GM12872 (cell line): ENCODE data around the gene KLHDC1.

Source experiments
- TF ChIP-seq, protein P1 (sequence below): IDR thresholded peaks from 3 replicates; pipeline ENCODE4 v1.5.1; 2011; ENCODE audit warnings: low read depth, mild to moderate bottlenecking, low read length, moderate library complexity; ENCODE audit not compliant: insufficient read depth

KLHDC1 gene

DNA sequence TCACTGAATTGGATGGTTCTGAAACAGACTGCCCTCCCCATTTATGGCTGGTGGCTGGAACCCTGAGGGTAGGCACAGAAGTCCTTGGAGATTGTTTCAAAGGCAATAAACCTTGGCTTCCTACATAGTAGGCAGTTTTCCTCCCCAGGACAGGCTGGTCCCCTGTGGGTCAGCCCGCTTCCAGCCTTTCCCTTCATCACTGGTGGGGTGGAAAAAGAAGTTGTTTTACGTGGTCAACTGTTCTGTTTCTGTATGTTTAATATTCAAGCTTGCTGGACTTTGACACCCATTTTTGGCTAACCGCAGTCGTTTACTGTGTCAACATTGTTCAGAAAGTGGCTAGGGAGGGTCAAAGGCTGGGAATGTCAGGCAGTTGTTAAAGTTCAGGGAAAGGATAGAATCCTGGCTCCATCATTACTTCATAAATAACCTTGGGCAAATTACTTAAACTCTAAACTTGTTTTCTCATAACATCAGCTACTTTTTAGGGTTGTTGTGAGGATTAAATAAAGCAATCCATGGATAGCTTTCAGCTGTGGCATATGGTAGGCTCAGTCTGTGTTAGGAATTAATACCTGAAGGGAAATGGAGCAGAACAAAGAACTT lies 77.4 kb downstream of the KLHDC1 start:
- TF ChIP-seq, protein P1, sequence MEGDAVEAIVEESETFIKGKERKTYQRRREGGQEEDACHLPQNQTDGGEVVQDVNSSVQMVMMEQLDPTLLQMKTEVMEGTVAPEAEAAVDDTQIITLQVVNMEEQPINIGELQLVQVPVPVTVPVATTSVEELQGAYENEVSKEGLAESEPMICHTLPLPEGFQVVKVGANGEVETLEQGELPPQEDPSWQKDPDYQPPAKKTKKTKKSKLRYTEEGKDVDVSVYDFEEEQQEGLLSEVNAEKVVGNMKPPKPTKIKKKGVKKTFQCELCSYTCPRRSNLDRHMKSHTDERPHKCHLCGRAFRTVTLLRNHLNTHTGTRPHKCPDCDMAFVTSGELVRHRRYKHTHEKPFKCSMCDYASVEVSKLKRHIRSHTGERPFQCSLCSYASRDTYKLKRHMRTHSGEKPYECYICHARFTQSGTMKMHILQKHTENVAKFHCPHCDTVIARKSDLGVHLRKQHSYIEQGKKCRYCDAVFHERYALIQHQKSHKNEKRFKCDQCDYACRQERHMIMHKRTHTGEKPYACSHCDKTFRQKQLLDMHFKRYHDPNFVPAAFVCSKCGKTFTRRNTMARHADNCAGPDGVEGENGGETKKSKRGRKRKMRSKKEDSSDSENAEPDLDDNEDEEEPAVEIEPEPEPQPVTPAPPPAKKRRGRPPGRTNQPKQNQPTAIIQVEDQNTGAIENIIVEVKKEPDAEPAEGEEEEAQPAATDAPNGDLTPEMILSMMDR: no peak

- TF ChIP-seq, protein P1: no peak
Measured at GRCh38 chr14:49774106-49774505, 81.2 kb downstream of the KLHDC1 start.

DNA sequence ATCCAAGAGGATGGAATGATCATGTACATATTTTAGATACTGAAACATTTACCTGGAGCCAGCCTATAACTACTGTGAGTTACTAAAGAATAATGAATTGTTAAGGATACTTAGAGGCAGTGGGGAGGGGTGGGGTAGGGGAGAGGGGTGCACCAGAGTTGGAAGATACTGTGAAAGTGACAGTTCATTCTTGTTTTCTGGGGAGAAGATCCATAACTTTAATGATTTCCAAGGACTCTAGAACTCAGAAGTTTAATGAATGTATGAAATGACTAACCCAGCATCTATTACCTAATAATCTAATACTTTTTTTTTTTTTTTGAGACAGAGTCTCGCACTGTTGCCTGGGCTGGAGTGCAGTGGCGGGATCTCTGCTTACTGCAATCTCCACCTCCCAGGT lies 85.5 kb downstream of the KLHDC1 start:
- TF ChIP-seq, protein P1: no peak

- TF ChIP-seq, protein P1: no peak
Measured at GRCh38 chr14:49783394-49784014, 90.6 kb downstream of the KLHDC1 start.

GRCh38 chr14:49786315-49786714 lies 93.4 kb downstream of the KLHDC1 start:
- TF ChIP-seq, protein P1: no peak

- TF ChIP-seq, protein P1: no peak
Measured at GRCh38 chr14:49792618-49793017, 99.7 kb downstream of the KLHDC1 start.

- TF ChIP-seq, protein P1: no peak
Measured at GRCh38 chr14:49796025-49796424, 103.1 kb downstream of the KLHDC1 start.
